ENCODE measurements around the gene RNASEH2B.

RNASEH2B gene

DNA sequence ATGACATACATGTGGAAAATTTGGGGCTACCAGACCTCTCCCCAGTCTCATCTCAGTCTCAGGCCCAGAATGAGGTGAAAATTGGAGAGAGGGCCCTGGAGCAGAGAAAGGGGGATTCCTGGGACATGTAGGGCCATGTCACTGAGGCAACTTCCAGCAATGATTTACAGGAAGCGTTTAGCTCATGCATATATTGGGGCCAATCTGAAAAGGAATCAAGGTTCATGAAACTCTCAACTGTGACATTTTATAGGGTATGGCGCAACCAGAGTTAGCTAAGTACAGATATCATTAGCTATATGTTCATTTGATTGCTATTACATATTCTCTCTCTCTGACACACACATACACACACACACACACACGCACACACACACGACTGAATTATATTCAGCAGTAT lies 86.3 kb downstream of the RNASEH2B start:
- DNase-seq (ENCODE audit: low read depth in 2 of 2): no peak

DNA sequence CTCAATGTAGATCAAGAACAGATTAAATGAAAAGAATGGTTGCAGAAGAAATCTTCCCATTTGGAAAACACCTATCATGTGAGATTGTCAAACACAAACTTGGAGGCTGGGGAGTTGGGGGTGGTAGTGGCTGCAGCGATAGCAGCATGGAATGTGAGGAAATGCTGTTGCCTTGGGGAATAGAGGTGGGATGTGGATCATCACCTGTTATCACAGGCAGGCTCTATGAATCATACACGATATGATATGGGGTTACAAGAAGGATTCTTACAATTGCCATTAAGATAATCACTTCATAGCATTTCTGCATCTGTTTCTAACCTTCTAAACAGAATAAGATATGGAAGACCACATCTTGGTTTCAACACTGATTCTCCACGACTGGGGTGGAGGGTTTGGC lies 88.7 kb downstream of the RNASEH2B start:
- no peak for DNase-seq (ENCODE audit: low read depth in 2 of 2)

DNA sequence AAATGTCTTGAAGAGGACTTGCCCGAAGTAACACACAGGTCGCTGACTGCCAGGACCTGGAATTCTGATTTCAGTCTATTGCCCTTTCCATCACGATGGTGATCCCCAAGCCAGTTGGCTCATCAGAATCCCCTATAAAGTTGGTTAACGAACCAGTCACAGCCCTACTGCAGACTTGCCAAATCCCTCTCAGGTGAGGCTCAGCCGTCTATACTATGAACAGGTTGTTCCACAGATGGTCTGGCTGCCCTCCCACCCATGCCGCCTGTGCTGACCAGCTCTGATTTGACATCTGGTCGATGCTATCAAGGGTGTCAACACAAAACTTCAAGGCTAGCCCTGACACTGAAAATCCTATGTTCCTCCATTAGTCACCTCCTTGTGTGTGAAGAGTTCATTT lies 90.0 kb downstream of the RNASEH2B start:
- no peak for DNase-seq (ENCODE audit: low read depth in 2 of 2)

DNA sequence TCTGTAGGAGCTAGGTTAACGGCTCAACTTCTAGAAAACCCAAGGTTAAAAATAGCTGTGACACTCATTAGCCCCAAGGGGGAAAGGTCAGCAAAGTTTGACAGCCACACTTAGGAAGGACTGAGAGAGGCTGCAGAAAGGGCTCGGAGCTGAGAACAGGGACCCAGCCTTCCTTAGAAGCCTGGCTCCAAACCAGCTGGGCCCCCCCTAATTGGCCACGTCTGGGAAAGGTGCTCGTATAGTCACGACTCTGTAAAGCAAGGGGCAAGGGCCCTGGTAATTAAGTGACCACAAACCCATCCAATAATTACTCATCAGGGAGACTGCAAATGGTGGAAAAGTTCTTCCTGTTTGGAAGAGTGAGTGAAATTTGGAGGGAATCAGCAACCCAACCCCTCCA lies 90.5 kb downstream of the RNASEH2B start:
- no peak for DNase-seq (ENCODE audit: low read depth in 2 of 2)

DNA sequence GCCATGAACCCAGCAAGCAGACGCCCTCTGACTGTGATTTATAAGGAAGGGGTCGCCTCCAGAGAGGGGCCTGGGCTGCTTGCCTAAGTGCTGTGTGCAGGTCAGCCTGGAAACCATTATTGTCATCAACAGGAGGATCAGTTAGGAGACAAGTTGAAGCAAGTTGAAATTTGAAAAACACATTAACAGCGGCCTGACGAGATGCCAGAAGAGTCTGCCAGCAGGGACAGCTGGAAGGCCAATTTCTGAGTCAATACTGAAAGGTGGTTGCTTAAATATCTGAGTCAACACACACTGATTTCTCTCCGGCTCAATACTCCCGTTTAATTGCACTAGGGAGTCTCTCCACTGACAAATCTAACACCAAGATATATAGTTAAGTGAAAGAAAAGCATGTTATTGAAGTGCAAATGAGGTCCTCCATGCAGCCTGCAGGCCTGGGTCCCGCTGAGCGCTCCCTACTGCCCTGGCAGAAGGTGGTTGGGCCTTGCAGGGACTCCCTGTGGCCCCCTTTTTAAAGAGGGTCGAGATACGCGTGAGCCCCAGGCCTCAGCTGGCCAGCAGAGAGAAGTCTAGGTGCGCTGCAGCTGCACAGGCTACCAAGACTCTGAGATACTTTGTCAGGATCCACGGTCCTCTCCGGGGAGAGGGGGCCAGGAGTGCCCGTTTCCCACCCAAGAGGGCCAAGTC lies 91.1 kb downstream of the RNASEH2B start:
- no peak for DNase-seq (ENCODE audit: low read depth in 2 of 2)

DNA sequence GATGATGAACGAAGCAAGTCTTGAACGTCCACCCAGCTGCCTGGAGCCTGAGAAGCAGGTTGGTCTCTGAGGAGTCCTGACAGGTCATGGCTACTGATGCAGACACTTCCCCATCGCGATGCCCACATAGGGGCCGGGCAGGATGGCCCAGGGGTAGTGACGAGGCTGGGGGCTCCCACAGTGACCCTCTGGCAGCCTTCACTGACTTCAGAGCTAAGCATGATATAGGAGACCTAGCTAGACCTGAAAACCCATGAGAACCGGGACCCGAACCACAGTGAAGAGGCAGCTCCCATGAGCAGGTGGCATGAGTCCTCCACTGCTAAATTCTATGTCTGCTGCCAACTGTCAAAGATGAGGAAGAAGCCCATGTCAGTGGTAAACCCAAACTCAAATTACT lies 91.7 kb downstream of the RNASEH2B start:
- DNase-seq (ENCODE audit: low read depth in 2 of 2): no peak

DNA sequence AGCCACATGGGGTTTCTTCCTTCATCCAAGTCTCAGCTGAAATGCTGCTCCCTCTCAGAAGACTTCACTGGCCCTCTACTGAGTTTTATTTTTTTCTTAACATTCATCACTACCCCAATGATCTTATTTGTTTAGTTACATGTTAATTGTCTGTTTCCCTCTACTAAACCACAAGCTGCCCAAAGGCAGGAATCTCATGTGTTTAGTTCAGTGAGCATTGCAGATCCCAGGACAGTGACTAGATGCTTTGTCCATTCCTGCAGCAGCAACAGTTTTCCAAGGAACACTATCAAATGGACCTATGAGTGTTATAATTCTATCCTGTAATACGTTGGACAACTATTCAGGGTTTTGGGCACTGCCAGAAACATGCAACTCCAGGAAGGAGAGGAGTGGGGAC lies 93.1 kb downstream of the RNASEH2B start:
- DNase-seq (ENCODE audit: low read depth in 2 of 2): no peak

DNA sequence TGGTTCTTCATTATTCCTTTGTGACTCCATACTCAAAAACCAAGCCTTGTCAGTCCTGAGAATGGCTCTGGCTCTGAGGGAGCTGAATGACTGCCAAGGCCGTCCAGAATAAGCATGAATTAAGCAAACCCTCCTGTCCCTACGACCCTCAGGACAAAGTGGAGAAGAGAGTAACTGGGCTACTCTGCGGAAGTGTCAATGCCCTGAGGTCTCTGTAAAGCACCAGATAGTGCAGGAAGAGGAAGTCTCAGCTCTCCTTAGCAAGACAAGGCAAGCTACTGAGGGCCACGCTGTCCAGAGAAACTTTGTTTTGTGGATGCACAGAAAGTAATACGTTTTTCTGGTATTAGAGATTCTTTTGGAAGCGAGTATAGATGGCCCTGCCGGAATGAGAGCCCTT lies 94.1 kb downstream of the RNASEH2B start:
- DNase-seq (ENCODE audit: low read depth in 2 of 2): no peak

DNA sequence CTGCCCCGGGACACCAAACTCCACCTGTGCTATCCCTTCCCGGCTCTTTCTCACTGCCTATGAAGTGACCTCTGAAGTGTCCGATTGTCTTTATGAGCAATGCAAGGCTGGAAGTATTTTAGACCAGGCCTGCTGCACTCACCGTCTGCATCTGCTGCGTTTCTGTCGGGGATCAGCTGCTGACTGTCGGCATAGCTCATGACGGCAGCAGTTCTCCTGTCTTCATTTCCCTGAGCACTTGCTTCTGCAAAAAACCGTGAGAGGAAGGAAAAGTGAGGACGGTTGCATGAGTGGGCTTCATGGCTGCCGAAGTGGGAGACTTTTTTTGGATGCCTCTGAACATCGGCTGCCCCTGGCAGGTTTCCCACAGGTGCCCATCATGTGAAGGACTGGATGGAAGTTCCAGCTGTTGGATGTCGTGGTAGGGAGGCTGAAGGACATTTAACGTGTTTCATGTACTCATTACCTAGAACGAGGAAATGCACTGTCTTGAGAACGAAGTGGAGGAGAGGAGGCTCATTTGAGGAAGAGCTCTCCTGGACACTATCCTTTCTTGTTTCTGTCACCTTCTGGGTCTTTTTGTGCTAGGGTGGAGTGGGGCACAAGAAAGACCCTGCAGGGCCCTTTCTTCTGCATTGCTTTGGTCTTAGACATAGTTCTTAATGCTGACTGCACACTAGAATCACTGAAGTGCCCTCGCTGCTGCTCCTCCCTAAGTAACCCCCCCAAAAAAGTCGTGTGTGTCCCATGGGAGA lies 94.7 kb downstream of the RNASEH2B start:
- no peak for DNase-seq (ENCODE audit: low read depth in 2 of 2)

DNA sequence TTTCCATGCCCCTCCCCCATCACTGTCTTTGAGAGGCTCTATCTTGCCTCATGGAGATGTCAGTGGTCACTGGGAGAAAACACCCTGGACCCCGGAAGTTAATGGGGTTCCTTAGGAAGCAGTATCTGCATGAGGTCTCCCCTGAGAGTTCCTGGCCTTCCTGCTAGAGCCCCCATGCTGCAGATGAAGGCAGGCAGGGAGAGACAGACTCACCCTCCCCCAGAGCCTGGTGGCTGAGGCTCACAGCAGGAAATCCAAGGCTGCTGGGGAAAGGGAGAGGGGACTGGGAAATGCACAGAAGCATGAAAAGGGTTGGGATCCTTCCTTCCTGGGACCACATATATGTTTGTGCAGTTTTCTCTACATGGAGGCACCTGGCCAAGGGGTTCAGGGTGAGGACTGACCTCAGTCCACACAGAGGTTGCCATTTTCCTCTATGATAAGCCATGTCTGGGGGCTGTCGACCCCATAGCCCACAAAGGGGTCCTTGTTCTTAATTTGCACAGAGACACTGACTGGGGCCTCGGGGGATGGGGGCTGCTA lies 95.4 kb downstream of the RNASEH2B start:
- DNase-seq (ENCODE audit: low read depth in 2 of 2): no peak

DNA sequence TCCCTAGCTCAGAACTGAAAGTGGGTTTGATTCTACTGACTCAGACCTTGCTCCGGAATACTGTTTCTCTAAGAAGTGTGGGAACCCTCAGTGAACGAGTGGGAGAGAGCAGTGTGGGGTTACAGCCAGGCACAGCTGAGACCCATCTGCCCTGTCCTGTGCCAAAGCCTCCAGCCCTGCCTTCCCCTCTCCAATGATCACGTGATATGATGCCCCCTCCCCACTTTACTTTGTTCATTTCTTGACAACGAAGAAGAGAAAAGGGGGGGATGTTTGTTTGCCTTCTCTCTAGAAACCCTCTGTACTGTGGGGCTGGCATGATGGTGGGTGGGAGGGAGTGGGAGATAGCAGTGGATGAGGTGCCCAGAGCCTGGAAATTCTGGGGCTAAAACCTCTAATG lies 96.0 kb downstream of the RNASEH2B start:
- no peak for DNase-seq (ENCODE audit: low read depth in 2 of 2)

Measured in stimulated activated CD8-positive, alpha-beta memory T cell treated with anti-CD3 and anti-CD28 coated beads, Interleukin-2, amount 100 ng/mL, for 1 hour (primary cell).